ENCODE results near the gene TRIM65.

DNA sequence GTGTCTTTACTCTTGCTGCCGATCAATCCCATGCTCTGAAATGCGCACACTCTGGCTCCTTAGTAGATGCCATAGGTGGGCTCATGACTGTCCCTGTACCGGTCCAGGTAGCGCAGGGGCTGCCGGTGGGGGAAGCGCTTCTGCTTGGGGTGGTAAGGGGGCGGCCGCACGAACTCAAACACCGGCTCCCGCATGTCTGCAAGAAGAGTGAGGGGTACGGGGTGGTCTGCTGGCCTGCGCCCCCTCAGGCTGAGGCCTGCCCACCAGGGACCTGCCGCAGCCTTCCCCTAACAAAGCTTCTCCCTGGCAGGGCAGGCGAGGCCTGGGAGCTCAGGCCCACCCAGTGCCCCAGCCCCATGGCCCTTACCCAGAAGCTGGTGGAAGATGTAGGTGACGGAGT is 2.0 kb upstream of the TRIM65 start:
- TF ChIP-seq, protein P1, sequence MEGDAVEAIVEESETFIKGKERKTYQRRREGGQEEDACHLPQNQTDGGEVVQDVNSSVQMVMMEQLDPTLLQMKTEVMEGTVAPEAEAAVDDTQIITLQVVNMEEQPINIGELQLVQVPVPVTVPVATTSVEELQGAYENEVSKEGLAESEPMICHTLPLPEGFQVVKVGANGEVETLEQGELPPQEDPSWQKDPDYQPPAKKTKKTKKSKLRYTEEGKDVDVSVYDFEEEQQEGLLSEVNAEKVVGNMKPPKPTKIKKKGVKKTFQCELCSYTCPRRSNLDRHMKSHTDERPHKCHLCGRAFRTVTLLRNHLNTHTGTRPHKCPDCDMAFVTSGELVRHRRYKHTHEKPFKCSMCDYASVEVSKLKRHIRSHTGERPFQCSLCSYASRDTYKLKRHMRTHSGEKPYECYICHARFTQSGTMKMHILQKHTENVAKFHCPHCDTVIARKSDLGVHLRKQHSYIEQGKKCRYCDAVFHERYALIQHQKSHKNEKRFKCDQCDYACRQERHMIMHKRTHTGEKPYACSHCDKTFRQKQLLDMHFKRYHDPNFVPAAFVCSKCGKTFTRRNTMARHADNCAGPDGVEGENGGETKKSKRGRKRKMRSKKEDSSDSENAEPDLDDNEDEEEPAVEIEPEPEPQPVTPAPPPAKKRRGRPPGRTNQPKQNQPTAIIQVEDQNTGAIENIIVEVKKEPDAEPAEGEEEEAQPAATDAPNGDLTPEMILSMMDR (IDR thresholded peaks at IDR 0.05; ENCODE audit: insufficient read depth, low read length), result no peak
- TF ChIP-seq POLR2AphosphoS5 (IDR thresholded peaks at IDR 0.05; ENCODE audit: low read depth), result no peak

Data from HL-60 (cell line).